ENCODE data around the gene TCERG1L.

GRCh38 chr10:131356442-131356841, 44.9 kb upstream of the TCERG1L start:
- TF ChIP-seq ATF1 (CRISPR knock-in tag; IDR thresholded peaks at IDR 0.05) = no peak
- TF ChIP-seq ATF1 (tag; IDR thresholded peaks at IDR 0.05) = no peak
- no peak for TF ChIP-seq POLR2A (conservative IDR thresholded peaks at IDR 0.05)
- no peak for TF ChIP-seq GABPB2 (CRISPR knock-in tag; conservative IDR thresholded peaks at IDR 0.05)
- no peak for TF ChIP-seq FOXM1 (IDR thresholded peaks at IDR 0.05; ENCODE audit: low read depth)
- TF ChIP-seq FOXM1 (CRISPR knock-in tag; IDR thresholded peaks at IDR 0.05; ENCODE audit: low read depth) = no peak
- TF ChIP-seq MBD1 (CRISPR knock-in tag; IDR thresholded peaks at IDR 0.05) = no peak
- no peak for TF ChIP-seq CTCF (IDR thresholded peaks at IDR 0.05 in 2 of 3, conservative IDR thresholded peaks at IDR 0.05 in 1 of 3; ENCODE audit: insufficient read depth in 2 of 3, low read depth in 1 of 3, low read length in 3 of 3)
